Measurements from ENCODE around the gene PPP2R2B. TPM values are rescaled to one million over a fixed set of nuclear protein-coding genes. Genes with fewer than 3 reads are reported as not detected.

The PPP2R2B gene
- total RNA-seq, 4 donors from 2014 or later = 9.4 to 29.4 (median 20.7) TPM

DNA sequence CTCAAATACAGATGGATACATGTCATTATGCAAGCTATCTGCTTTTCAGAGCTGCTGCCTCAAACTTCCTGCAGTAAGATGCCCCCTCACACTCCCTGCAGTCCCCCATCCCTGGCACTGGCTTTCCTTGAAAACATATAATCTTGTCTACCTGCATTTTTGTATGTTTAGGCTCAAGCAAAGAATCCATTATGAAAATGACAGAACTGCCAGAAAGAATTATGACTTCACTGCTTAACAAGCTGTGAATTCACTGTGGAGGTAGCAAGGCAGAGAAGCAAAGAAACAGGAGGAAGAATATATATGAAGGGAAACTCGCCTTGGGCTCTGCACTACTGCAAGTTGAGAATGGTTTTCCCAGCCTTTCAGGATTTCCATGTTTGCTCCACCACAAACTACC lies 39.4 kb upstream of the PPP2R2B start:
- no peak overlapping the region for H3K4me3 ChIP-seq
- WGBS, 2 donors = 64 to 72% methylated on average over 1 of the region's 1 CpG
- no peaks in the 10 kb centered on the region for H3K27me3 ChIP-seq
- no peak for DNase-seq (ENCODE audit: low spot score in 2 of 2)
- no peaks in the 10 kb centered on the region for H3K4me1 ChIP-seq
- TF ChIP-seq, protein P1, sequence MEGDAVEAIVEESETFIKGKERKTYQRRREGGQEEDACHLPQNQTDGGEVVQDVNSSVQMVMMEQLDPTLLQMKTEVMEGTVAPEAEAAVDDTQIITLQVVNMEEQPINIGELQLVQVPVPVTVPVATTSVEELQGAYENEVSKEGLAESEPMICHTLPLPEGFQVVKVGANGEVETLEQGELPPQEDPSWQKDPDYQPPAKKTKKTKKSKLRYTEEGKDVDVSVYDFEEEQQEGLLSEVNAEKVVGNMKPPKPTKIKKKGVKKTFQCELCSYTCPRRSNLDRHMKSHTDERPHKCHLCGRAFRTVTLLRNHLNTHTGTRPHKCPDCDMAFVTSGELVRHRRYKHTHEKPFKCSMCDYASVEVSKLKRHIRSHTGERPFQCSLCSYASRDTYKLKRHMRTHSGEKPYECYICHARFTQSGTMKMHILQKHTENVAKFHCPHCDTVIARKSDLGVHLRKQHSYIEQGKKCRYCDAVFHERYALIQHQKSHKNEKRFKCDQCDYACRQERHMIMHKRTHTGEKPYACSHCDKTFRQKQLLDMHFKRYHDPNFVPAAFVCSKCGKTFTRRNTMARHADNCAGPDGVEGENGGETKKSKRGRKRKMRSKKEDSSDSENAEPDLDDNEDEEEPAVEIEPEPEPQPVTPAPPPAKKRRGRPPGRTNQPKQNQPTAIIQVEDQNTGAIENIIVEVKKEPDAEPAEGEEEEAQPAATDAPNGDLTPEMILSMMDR (IDR thresholded peaks at IDR 0.05) = no peak
- TF ChIP-seq POLR2A (IDR thresholded peaks at IDR 0.05) = no peak
- H3K9me3 ChIP-seq = no peaks in the 10 kb centered on the region
- no peaks in the 10 kb centered on the region for H3K36me3 ChIP-seq
- H3K27ac ChIP-seq = no peak overlapping the region

DNA sequence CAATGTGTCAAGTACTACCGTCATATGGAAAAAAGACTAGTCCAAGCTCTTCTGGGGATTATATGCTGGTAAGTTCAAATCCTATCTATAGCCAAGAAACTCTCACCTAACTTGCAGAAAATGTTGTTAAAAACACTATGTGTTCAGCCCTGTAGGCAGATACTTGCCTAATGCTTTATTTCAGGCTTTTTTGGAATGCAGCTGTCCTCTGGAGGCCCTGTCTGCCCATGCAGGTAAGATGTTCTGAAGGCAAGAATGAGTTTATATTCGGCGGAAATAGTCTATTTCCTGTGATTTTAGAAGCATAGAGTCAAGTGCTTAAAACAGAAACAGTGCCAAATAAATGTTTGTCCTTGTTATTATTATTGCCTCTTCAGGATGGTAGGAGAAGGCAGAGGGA lies 34.3 kb upstream of the PPP2R2B start:
- Histone ChIP-seq H3K27me3 (no peaks in the 10 kb centered on the region), H3K4me3 (no peak overlapping the region), H3K36me3 (no peaks in the 10 kb centered on the region), H3K9me3 (no peaks in the 10 kb centered on the region), H3K27ac (no peak overlapping the region), H3K4me1 (no peaks in the 10 kb centered on the region)
- 87 to 96% methylated on average over 3 of the region's 3 CpGs for WGBS, 2 donors
- DNase-seq (ENCODE audit: low spot score in 2 of 2) = no peak
- TF ChIP-seq, protein P1 (IDR thresholded peaks at IDR 0.05) = no peak

DNA sequence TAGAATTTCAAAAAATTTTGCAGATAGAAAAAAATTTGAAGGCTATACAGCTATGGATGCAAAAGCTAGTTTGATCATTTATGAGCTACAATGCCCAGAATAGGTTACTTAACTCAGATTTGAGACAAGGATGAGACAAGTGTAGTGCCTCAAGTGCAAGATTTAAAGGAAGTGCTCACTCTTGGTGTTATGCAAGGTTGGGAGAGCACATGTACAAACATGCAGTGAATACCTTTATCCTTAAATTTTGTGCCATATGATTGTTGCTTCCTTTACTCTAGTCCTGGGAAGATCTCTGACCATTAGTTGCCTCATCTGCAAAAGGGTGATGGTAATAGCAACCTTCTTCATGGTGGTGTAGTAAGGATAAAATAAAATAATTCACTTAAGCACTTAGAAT lies 31.7 kb upstream of the PPP2R2B start:
- no peaks in the 10 kb centered on the region for H3K9me3 ChIP-seq
- TF ChIP-seq, protein P1 (IDR thresholded peaks at IDR 0.05) = no peak
- no peak for TF ChIP-seq EP300 (IDR thresholded peaks at IDR 0.05)
- no peak for TF ChIP-seq POLR2A (IDR thresholded peaks at IDR 0.05)
- DNase-seq (ENCODE audit: low spot score in 2 of 2) = no peak
- H3K4me3 ChIP-seq = no peak overlapping the region
- no peaks in the 10 kb centered on the region for H3K4me1 ChIP-seq
- H3K36me3 ChIP-seq = no peaks in the 10 kb centered on the region
- H3K27me3 ChIP-seq = no peaks in the 10 kb centered on the region
- no peak overlapping the region for H3K27ac ChIP-seq

DNA sequence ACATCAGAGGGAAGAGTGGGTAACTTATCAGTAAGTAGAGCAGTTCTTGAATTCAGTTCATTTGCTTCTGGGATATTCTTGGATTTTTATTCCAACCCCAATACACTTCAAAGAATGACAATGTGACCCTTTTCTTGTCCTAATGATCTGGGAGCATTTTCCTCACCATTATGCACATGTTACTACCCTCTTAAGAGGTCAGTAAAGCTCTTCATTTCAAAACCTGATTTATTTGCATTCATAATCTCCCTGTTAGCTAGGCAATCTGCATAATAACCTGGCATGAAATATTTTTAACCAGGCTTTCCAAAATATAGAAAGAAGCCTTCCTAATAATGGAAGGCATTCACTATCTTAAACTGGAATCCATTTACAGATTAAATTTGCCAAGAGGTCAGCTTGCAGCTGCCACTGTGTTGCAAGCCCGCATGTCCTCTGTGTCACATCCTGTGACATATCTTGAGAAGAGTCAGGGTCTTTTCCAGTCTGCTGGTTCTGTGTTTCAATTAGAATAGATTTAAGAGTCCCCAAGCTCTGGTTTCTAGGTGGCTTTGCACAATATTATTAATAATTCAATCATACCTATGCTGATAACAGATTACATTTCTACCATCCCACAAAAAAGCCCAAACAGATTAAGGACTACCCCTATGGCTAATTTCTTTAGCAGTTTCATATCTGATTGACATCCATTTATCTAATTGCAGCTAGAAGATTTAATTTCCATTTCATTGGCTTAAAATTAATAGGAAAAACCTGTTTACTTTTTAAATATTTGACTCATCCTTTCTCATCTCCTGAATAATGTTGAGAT lies 30.9 kb upstream of the PPP2R2B start:
- TF ChIP-seq POLR2A (IDR thresholded peaks at IDR 0.05) (no peak), EP300 (IDR thresholded peaks at IDR 0.05) (no peak)
- TF ChIP-seq, protein P1 (IDR thresholded peaks at IDR 0.05) = no peak
- 32 to 56% methylated on average over 1 of the region's 1 CpG for WGBS, 2 donors
- H3K27me3 ChIP-seq = no peaks in the 10 kb centered on the region

DNA sequence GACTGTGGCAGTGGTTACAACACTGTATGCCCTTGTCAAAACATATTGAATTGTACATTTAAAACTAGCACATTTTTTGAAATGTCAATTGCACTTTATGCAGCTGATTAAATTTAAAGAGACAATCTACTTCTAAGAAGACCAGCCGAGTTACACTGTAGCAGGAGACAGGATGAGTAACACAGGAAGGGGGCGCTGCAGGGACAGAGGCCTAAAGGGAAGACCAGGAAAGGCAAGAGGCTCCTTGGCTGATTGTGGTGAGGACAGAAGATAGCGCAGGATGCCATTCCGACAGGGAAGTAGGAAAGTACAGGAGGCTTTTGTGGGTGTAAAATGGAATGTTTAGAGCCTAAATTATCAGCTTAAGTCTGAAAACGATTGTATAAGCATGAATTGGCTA lies 28.2 kb upstream of the PPP2R2B start:
- Histone ChIP-seq H3K9me3 (no peaks in the 10 kb centered on the region), H3K4me1 (no peaks in the 10 kb centered on the region), H3K36me3 (no peaks in the 10 kb centered on the region), H3K27me3 (no peaks in the 10 kb centered on the region), H3K4me3 (no peak overlapping the region), H3K27ac (no peak overlapping the region)
- 63 to 67% methylated on average over 5 of the region's 5 CpGs for WGBS, 2 donors
- TF ChIP-seq EP300 (IDR thresholded peaks at IDR 0.05) (no peak), POLR2A (IDR thresholded peaks at IDR 0.05) (no peak)
- TF ChIP-seq, protein P1 (IDR thresholded peaks at IDR 0.05) = no peak
- no peak for DNase-seq (ENCODE audit: low spot score in 2 of 2)

More for the DNA sequence above, 30.9 kb upstream of the PPP2R2B start:
- Histone ChIP-seq H3K36me3 (no peaks in the 10 kb centered on the region), H3K4me1 (no peaks in the 10 kb centered on the region), H3K4me3 (no peak overlapping the region), H3K27ac (no peak overlapping the region), H3K9me3 (no peaks in the 10 kb centered on the region)
- no peak for DNase-seq (ENCODE audit: low spot score in 2 of 2)
